Upper lobe of left lung (tissue), 6 donors: ENCODE results near the gene FTL. TPM values are rescaled to one million over a fixed set of nuclear protein-coding genes. Genes with fewer than 3 reads are reported as not detected.

Source experiments
- ATAC-seq, 2 donors: fragments of 200-7000 bp; cut with Tn5 transposase; one replicate each; pipeline ENCODE4 v1.9.1; 2022; ENCODE audit warnings: mild to moderate bottlenecking in 2 of 2, moderate library complexity in 2 of 2; ENCODE audit not compliant: low FRiP score in 2 of 2
- DNase-seq, 2 donors: peaks; one replicate each; pipeline ENCODE4 v3.0.0-alpha.2; 2019 to 2020
- H3K27ac ChIP-seq, 4 donors: fragments of 200-600 bp; sonication (generic); one replicate each; pipeline ENCODE4 v1.5.1; 2016 to 2019
- H3K27me3 ChIP-seq, 4 donors: fragments of 200-600 bp; sonication (generic); one replicate each; pipeline ENCODE4 v1.5.1; 2017 to 2019
- H3K36me3 ChIP-seq, 4 donors: fragments of 200-600 bp; sonication (generic); one replicate each; pipeline ENCODE4 v1.5.1; 2016 to 2019
- H3K4me1 ChIP-seq, 4 donors: fragments of 200-600 bp; sonication (generic); one replicate each; pipeline ENCODE4 v1.5.1; 2018 to 2019
- H3K4me3 ChIP-seq, 4 donors: fragments of 200-600 bp; sonication (generic); one replicate each; pipeline ENCODE4 v1.5.1; 2017 to 2019; ENCODE audit warnings: mild to moderate bottlenecking in 2 of 4, moderate library complexity in 1 of 4
- H3K9me3 ChIP-seq, 4 donors: fragments of 200-600 bp; sonication (generic); one replicate each; pipeline ENCODE4 v1.5.1; 2018 to 2019
- CTCF ChIP-seq, 6 experiments: fragments of 450-650 bp in 4 of 6; fragments of 200-600 bp in 2 of 6; sonication (generic) in 2 of 6; IDR thresholded peaks; one replicate each; pipeline ENCODE4 v1.5.1; 2016 to 2019; ENCODE audit warnings: antibody characterized with exemption in 6 of 6
- EP300 ChIP-seq, 4 donors: sonication (generic); formaldehyde crosslinking; IDR thresholded peaks; one replicate each; pipeline ENCODE4 v1.5.1; 2017; ENCODE audit warnings: antibody characterized with exemption in 4 of 4, control low read depth in 2 of 4
- POLR2A ChIP-seq, 4 donors: fragments of 450-650 bp; IDR thresholded peaks; one replicate each; pipeline ENCODE4 v1.5.1; 2016 to 2017; ENCODE audit warnings: antibody characterized with exemption in 4 of 4, mild to moderate bottlenecking in 2 of 4
- POLR2AphosphoS5 ChIP-seq, 2 donors: sonication (generic); formaldehyde crosslinking; IDR thresholded peaks; one replicate each; pipeline ENCODE4 v1.5.1; 2017; ENCODE audit warnings: antibody characterized with exemption in 2 of 2
- WGBS, 2 donors: methylation state at CpG; one replicate each; pipeline ENCODE4 v1.1.5; 2017 to 2018; 5-methylcytosine and 5-hydroxymethylcytosine counted together
- total RNA-seq, 6 donors: library from RNA; depleted of rRNA in 4 of 6; stranded (reverse); fragments of >200 nt in 4 of 6; gene quantifications; one replicate each; pipeline versions ENCODE4 v1.1.0 to v1.2.1, GENCODE V29; 2016 to 2021
- donor health status: DM: no; HTN: no; CAD: no; lungs with moderate emphysema.
- donor health status: DM: no; HTN: yes; CAD: no; lungs with severe emphysema.

Gene FTL
- total RNA-seq, 6 donors from 2014 or later, result 5,928 to 23,282 (median 11,982) TPM

GRCh38 chr19:49004133-49004532, 39.0 kb downstream of the FTL start:
- peak in 1 of 2 donors; percentile 66 for DNase-seq
- peaks cover 22 to 76% (median 41%) of the 10 kb centered on the region in 4 donors for H3K36me3 ChIP-seq
- no peaks in the 10 kb centered on the region for H3K4me1 ChIP-seq
- no peaks in the 10 kb centered on the region for H3K27me3 ChIP-seq
- ATAC-seq, result no peak
- TF ChIP-seq POLR2A (IDR thresholded peaks at IDR 0.05) (no peak), CTCF (IDR thresholded peaks at IDR 0.05) (no peak), POLR2AphosphoS5 (IDR thresholded peaks at IDR 0.05) (no peak), EP300 (IDR thresholded peaks at IDR 0.05) (no peak)
- no peak overlapping the region for H3K4me3 ChIP-seq
- 97 to 98% methylated on average over 15 of the region's 15 CpGs for WGBS, 2 donors
- H3K27ac ChIP-seq, result no peak overlapping the region
- H3K9me3 ChIP-seq, result no peaks in the 10 kb centered on the region

- Histone ChIP-seq H3K27ac (no peak overlapping the region), H3K9me3 (no peaks in the 10 kb centered on the region), H3K36me3 (peaks cover 22 to 84% (median 49%) of the 10 kb centered on the region in 4 donors), H3K4me1 (no peaks in the 10 kb centered on the region), H3K4me3 (no peak overlapping the region), H3K27me3 (no peaks in the 10 kb centered on the region)
- WGBS, 2 donors, result 91 to 95% methylated on average over 7 of the region's 7 CpGs
- ATAC-seq (no peak), DNase-seq (no peak)
- TF ChIP-seq CTCF (IDR thresholded peaks at IDR 0.05), result no peak
- no peak for TF ChIP-seq POLR2A (IDR thresholded peaks at IDR 0.05)
- no peak for TF ChIP-seq POLR2AphosphoS5 (IDR thresholded peaks at IDR 0.05)
- TF ChIP-seq EP300 (IDR thresholded peaks at IDR 0.05), result no peak
These were observed 40.0 kb downstream of the FTL start for GRCh38 chr19:49004964-49005614.

- Histone ChIP-seq H3K27ac (no peak overlapping the region), H3K36me3 (peaks cover 22 to 96% (median 62%) of the 10 kb centered on the region in 4 donors), H3K4me3 (no peak overlapping the region), H3K27me3 (no peaks in the 10 kb centered on the region), H3K4me1 (no peaks in the 10 kb centered on the region), H3K9me3 (no peaks in the 10 kb centered on the region)
- 89 to 91% methylated on average over 8 to 22 of the region's 22 CpGs for WGBS, 2 donors
- DNase-seq (peak in 1 of 2 donors; percentile 82), ATAC-seq (no peak)
- TF ChIP-seq EP300 (IDR thresholded peaks at IDR 0.05) (no peak), CTCF (IDR thresholded peaks at IDR 0.05) (no peak), POLR2AphosphoS5 (IDR thresholded peaks at IDR 0.05) (no peak)
These were observed 41.8 kb downstream of the FTL start for GRCh38 chr19:49006905-49007304.

GRCh38 chr19:49009828-49010227, 44.7 kb downstream of the FTL start:
- ATAC-seq, result no peak
- Histone ChIP-seq H3K27me3 (no peaks in the 10 kb centered on the region), H3K4me3 (no peak overlapping the region), H3K36me3 (peaks cover 22 to 91% (median 57%) of the 10 kb centered on the region in 4 donors), H3K27ac (no peak overlapping the region), H3K4me1 (no peaks in the 10 kb centered on the region), H3K9me3 (no peaks in the 10 kb centered on the region)
- peak in 1 of 2 donors; percentile 53 for DNase-seq
- 95 to 96% methylated on average over 14 to 18 of the region's 18 CpGs for WGBS, 2 donors
- TF ChIP-seq CTCF (IDR thresholded peaks at IDR 0.05) (no peak), POLR2AphosphoS5 (IDR thresholded peaks at IDR 0.05) (no peak), POLR2A (IDR thresholded peaks at IDR 0.05) (no peak), EP300 (IDR thresholded peaks at IDR 0.05) (no peak)

GRCh38 chr19:49010453-49010852, 45.3 kb downstream of the FTL start:
- ATAC-seq (no peak), DNase-seq (peak in 1 of 2 donors; percentile 53)
- Histone ChIP-seq H3K4me1 (no peaks in the 10 kb centered on the region), H3K4me3 (no peak overlapping the region), H3K9me3 (no peaks in the 10 kb centered on the region), H3K27ac (no peak overlapping the region), H3K27me3 (no peaks in the 10 kb centered on the region), H3K36me3 (peaks cover 16 to 91% (median 55%) of the 10 kb centered on the region in 4 donors)
- WGBS, 2 donors, result 92 to 93% methylated on average over 14 to 18 of the region's 18 CpGs
- TF ChIP-seq POLR2AphosphoS5 (IDR thresholded peaks at IDR 0.05), result no peak
- TF ChIP-seq EP300 (IDR thresholded peaks at IDR 0.05), result no peak
- TF ChIP-seq POLR2A (IDR thresholded peaks at IDR 0.05), result no peak
